NCI-H446 treated with DMSO at 0.1 percent for 48 hours (cell line): ENCODE results near the gene ATP8A1.

Source experiments
- DNase-seq: peaks from one replicate; lab custom pipeline; 2025; lab: John Stamatoyannopoulos, UW

The ATP8A1 gene

DNA sequence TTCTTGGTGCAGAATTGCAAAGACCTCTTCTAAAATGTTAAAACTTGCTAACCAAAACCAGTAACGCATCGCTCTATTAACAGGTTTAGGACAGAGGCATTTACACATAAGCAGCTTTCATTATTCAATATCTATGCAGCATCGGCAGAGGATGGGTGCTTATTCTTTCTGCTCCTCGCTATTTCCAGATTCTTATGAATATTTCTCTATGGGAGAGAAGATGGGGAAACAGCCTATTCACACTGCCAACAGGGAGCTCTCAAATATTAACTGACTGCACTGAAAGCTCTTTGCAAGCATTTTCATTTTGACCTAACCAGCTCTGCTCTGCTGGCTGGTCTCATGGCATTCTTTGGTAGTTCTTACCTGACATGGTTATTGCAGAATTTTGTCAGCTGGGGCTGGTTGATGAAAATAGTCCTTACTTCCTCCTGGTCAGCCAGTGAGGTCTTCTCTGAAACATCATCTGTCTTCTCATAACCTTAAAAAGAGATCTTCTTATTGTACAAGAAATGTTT lies 30.2 kb downstream of the ATP8A1 start:
- DNase-seq: no peak

DNA sequence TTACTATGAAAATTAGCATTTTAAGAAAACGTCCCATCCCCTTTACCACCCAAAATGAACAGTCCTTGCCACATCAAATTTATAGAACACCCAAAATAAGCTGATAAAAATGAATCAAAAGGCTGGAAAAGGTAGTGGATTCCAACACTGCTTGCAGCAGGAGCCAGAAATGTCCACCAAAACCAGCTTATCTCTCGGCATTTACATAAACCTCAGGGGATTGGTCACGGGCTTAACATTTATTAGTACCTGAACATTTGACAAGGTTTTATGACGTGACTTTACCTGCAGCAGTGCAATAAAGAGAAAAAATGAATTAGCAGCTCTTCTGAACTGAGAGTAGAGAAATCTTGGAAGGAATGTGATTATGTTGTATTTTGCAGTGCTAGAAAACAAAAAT lies 31.6 kb downstream of the ATP8A1 start:
- no peak for DNase-seq

DNA sequence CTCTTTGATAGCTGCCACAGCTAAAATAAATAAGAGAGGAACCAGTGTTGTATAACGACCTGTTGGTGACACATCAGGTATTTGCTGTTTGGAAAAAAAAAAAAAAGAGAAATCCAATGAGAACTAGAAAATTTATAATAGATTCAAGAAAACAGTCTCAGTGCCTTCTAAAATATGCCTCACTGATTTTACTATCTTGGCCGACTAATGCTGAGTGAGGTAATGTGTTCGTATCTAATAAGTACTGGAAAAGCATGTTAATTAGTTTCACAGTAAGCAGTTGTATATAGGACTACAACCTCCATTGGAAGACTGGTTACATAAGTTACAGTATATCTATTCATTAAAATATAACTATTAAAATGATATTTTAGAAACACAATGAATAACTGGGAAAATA lies 32.4 kb downstream of the ATP8A1 start:
- no peak for DNase-seq

DNA sequence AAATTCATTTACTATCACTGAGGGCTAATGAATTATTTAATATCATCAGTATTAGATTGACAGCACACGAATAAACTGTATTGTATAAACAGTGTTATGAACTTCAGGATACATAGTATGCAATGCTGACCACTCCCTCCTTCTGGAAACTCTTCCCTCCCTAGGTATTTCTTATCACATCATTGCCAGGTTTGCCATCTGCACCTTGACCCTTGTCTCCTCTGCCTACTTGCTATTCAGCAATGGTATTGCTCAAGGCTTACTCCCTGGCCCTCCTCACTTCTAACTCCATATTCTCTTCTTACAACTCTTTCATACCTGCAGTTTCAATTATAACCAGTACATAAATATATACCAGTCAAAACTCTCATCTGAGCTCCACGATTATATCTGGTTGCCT lies 38.9 kb downstream of the ATP8A1 start:
- no peak for DNase-seq

DNA sequence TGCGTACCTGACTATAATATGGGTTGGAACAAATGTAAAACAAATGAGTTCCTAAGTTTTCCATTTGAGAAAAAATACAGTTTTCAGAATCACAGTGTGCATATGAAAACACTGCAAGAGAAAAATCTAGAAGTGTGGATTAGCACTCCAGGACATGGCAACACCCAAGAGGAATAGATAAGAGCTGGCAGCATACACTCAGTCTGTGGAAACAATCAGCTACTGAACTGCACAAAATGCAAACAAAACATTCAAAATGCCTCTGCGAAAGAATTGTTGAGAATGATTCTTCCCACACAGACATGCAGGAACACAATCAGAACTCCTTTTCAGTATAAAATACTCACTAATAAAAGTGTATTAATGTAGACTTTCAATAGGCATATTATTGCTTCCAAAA lies 39.9 kb downstream of the ATP8A1 start:
- no peak for DNase-seq

DNA sequence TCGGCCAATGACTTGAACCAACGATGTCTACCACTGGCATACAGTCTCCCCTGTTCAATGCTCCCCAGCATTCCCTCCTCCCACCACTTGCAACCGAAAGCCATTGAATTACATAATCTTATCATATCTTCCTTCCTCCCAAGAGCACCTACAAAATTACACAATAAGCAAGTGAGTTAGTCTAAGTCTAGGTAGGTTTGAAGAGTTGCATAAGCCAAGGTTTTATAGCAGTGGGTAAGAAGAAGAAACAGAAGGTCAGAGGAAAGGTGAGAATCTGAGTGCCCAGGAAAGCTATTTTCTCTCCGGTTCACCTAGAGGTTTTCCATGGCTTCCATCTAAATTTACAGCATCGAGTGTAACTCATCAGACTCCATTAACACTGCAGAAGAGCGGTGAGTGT lies 40.3 kb downstream of the ATP8A1 start:
- no peak for DNase-seq

DNA sequence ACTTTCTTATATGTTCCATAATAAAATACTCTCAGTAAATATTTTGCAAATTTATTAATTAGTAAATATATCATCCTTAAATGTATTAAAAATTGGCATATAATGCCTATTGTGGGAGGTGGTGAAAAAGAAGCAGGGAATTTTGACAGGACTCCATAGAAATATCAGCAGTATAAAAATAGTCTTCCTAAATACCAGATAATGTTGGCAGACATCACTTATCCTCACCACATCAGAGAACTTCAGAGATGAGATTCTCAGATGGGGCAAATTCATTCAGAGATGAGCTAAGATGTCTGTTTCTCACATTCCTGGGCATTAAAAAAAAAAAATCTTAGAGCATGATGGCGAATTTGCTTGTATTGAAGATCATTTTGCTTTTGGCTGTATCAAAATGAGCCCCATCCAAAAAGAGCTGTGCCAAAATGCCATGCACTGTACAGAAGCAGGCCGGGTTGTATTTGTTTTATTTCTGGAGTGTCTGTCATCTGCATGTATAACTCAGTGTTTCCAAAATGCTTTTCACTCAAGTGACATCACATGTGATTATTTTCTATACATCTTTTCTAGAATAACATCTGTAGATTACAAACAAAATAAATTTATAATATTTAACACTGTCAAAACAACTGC lies 41.7 kb downstream of the ATP8A1 start:
- DNase-seq: no peak

DNA sequence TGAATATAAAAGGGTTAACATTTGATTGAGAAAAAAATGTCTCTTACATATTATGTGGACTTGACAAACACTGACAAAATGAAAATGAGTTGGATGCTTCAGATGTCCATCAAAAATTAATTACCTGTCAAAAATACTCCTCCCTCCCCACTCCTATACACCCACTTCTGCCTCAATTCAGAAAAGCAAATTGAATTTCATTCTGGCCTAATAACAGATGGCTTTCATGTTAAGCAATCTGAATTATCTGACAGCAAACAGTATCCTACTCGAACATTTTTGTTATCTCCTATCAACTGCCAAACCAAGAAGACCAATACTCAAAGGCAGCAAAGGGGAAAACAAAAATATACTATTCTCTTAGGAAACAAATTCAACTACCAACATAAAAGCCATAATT lies 44.0 kb downstream of the ATP8A1 start:
- DNase-seq: no peak

DNA sequence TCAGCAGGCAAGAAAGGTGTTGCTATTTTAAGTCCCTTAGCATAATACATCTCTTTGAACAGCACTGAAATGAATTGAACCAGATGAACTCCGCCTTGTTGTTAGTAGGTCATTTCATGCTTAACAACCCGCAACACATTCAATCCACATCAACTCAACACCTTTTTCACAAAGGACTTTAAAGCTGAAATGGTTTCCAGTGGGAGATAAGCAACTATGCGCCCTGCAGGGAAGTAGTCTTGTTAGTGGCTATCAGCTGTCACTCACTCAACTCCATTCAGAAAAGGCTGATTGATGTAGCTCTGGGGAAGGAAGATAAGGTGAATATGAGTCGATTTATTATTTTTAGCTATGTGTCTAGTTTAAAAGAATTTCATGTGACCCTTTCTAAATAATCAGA lies 46.0 kb downstream of the ATP8A1 start:
- no peak for DNase-seq

DNA sequence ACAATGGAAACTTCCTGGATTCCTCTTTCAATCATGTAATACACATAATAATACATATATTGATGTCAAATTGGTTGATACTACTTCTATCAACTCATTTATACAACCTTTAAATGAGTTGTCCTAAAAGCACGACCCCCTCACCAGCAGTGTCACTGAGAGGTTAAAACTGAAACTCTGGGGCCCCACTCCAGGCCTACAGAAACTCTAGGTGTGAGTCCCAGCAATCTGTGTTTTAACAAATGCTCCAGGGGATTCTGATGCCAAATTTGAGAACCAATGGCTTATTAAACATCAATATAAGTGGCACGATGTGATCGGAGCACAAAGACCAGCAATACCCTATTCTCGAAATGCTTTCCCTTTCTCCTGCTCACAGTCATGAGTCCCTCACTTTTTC lies 47.9 kb downstream of the ATP8A1 start:
- DNase-seq: no peak

DNA sequence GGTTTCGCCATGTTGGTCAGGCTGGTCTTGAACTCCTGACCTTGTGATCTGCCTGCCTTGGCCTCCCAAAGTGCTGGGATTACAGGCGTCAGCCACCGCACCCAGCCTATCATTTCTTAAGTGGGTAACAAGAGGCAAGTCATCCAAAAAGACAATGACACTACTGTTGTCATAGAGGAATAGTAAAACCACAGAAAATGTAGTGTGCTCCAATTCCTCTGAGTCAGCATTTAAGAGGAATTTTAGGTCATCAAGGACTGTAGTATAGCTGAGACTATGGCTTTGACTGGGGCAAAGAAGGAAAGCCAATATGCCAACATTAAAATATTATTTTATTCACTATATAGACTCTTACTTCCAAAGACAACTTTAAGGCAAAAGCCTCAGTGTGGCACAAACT lies 48.4 kb downstream of the ATP8A1 start:
- no peak for DNase-seq

DNA sequence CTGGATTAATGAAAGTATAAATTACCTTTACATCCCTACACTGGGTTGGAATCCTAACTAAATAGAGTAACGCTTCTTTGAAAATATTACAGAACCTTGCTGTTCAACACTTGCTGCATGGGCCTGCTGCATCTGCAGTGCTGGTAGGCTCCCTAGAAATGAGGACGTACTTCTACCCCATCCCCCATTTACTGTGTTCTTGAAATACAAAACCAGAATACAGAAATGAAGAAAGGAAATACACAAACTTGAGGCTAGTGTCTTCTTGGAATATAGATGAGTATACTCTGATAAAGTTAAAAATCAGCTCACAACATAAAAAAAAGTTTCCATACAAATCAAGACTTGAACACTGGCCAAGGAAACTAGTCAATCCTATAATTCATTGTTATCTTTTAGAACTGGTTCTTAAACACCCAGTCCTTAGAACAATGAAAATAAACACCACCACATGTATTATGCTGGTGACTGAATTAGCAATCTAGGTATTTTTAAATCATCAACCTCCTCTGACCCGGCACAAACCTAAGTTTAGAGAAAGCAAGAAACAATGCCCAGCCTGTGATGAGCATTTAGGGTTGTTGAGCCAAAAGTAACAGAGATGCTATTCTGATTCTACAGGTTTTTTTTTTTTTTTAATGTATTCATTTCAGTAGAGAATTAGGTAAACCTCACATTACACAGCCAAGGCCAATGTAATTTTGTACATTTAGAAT lies 49.7 kb downstream of the ATP8A1 start:
- no peak for DNase-seq

DNA sequence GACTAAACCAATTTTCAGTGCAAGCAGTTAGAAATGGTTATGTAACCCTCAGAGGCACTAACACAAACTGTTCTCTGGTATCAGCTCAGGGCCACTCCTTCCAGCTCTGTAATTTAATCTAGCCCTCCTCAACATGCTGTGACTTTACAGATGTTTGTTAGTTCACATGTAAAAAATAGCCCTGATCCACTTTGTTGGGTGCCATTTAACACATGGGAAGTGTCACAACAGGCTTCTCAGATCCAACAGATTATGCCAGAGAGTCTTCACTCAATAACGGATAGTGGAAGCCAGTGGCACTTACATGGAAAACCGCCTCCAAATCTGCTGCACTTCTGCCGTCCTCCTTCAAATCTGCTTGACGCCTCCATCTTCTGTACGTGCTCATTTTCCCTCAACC lies 51.6 kb downstream of the ATP8A1 start:
- DNase-seq: no peak

DNA sequence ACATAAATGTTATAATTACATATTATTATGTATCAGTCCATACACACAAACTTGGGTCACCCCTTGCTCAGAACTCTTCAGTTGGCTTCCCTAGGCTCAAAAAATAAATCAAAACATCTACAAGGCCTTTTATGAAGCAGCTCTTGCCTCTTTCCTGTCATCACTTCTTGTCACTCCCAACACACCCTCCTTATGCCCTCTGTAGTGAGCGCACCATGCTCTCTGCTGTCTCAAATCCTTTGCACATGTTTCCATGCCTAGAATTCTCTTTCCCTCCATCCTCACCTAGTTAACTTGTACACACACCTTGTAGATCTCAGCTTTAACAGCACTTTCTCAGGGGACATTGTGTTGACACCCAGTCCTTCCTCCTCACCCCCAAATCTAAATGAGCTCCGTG lies 53.0 kb downstream of the ATP8A1 start:
- DNase-seq: no peak

DNA sequence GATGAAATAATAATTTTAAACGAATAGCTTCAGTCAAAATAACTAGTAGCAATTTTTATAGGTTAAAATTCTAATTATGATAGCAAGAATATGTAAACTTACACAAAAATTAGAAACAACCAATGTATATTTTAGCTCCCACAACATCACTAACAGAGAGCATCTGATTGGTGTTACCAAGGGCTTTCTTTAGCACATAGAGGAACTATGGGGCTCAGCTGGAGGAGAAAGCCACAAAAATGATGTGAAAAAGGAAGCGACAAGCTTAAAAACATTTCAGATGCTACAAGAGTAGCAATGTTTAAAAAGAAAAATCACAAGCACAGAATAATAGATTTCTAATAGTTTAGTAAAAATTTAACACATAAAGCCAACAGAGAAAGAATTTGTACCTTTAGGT lies 56.3 kb downstream of the ATP8A1 start:
- DNase-seq: no peak

DNA sequence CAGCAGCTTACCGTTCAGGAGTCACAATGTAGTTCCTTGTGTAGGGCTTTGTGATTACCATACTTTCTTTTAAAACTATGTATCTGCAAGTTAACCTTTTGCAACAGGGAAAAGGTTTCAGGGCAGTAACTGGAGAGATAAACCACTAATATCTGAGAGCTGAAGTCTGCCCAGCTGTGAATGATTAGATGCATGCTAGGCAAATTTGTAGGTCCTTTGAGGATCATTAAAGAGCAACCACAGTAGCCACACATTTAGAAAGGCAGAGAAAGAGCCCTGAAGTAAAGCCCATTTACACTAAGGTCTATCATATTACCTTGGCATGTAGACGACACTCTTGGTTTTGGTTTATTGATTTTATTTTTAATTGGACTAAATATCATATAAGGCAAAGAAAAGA lies 60.0 kb downstream of the ATP8A1 start:
- DNase-seq: no peak

DNA sequence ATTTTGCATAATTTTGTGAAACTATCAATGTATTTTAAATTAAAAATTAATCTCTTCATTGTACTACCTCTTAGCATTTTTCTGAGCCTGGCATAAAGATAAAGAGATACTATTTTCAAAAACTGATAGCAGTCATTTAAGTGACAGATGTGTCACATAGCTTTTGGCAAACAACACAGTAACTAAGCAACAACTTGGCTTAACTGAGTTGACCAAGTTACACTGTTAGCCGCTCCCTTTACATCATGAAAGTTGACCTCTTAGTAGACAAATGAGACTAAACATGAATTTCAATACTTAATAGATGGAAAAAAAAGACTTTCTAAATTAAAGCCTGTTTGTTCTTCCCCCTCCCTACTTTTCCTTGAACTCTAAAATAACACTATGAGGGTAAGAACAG lies 62.0 kb downstream of the ATP8A1 start:
- no peak for DNase-seq

DNA sequence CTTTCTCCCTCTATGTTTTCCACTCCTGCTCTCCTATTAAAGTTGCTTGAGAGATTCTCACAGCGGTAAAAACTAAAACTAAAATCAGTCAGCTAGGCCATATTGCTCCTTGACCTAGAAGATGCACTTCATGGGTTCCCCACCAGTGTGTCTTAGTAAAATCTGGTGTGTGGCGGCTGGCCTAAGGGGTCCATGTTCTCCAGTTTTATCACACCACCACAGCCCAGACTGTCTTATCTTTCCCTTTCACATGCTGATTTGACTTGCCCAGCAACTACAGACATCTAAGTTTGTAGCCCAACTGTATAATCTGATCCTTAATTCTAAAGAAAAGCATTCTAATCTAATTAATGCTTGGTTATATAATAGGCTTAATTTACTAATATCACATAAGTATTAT lies 68.0 kb downstream of the ATP8A1 start:
- no peak for DNase-seq

DNA sequence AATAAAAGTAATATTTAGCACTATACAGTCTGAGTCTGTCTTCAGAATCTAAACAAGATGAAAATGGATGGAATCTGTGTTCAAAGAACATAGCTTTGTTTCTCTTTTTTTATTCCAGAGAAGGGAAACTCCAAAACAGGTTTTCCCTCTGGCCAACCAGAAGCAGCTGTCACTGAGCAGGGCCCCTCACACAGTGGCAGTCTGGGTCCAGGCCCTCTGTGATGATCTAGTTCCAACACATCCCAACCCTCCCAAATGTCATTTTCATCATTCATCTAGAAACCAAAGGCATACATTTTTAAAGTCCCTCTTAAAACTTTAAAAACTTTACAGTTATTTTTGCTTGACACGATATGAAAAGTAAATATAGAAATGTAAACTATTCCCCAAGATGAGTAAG lies 70.1 kb downstream of the ATP8A1 start:
- no peak for DNase-seq

DNA sequence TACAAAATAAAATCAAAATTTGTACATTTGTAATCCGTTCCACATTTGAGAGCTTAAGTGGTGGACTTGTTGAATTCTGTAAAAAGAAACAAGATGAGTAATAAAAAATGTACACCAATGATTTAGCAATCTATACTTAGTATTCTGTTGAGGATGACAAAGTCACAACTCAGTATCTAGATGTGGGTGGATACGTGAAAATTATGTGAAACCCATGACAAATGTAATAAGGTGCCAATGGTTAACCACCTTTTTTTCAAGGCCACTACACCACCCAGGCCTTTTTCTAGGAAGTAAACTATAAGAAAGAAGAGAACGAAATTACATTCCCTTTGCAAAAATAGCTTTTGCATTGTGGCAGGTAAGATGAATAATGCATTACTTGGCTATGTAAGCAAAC lies 77.0 kb downstream of the ATP8A1 start:
- DNase-seq: no peak

DNA sequence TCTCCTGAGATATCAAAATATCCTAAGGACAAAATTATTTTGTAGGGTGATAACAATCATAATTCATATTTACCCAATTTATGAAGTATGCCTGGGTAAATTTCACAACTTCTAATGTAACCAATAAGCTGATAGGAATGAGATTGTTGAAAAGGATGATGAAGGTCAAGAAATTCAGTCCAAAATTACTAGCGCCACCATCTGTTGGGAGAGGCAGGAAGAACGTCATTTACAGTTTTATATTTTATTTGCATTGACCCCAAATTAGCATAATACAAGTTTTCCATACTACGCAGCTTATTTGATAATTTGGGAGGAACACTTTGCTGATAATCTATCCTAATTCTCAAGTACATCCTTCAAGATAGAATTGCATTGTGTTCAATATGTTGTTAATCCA lies 78.7 kb downstream of the ATP8A1 start:
- DNase-seq: no peak

DNA sequence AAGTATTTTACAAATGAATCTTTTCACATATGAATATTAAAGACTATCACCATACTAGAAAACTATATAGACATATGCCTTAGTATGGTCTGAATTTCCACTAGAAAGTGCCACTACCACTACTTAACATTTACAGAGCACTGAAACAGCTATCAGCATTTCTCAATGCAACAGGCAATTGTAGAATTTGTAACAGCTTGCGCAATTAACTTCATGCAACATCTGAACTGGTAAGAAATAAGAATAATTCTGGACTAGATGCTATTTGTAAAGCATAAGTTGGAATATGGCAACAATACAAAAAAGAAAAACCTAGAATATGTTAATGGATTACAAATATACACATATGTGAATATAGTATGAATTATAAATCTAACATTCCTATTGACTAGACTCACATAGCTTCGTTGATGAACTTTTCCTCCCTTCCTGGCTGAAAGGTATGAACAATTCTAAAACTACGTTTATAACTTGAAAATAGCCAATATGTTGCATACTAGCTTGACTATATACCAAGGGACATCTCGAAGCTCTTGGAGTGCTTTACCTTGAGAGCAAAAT lies 82.0 kb downstream of the ATP8A1 start:
- no peak for DNase-seq

DNA sequence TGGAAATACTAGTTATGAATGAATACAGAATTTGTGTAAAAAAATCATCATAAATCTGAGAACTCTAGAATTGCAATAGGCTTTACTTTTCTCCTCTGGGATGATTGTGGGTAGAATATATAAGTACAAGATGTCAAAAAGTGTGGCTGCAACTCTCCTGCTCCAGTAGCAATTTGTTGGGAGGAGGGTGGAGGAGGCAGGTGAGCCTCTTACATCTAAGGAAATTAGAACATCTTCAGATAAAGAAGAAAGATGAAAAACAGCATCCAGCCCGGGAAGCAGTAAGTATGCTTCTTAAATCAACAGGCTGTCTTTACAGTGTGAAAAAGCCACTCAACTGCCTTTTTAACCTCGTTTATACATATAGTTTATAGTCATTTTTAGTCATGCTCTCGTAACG lies 83.7 kb downstream of the ATP8A1 start:
- DNase-seq: no peak

DNA sequence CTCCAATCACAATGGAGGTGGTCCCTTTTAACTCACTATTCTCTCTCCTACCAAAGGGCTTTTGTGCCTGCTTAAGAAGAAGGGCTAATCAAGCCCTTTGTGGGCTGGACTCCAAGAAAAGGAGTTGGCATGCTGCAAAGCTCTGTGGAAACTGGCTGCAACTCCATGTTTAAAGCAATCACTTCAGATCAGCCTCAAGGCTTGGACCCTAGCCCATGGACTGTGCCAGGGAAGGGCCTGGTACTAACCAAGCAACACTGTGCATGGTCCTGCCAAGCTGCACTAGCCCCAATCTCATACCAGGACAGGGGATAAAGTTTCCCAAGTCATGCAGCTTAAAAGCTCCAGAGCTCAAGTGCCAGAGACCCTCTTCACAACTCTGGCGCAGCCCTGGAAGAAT lies 86.7 kb downstream of the ATP8A1 start:
- DNase-seq: peak; percentile 87
